ENCODE measurements around the gene GET3.
"Not testable (repeated sequence)": the region's sequence is repeated elsewhere in the genome, so short reads cannot be mapped to it uniquely, and the experiment has no call there.

GET3 gene

GRCh38 chr19:12708641-12709040, 28.7 kb upstream of the GET3 start:
- no peaks in the 10 kb centered on the region for H3K27me3 ChIP-seq (replicated peaks; ENCODE audit: insufficient read depth, low read length)
- H3K9me2 ChIP-seq (replicated peaks; ENCODE audit: insufficient read depth, low read length), result no peaks in the 10 kb centered on the region
- no peak for TF ChIP-seq EZH2phosphoT487 (IDR thresholded peaks at IDR 0.05; ENCODE audit: low read length)
- no peak for TF ChIP-seq EZH2 (optimal IDR thresholded peaks at IDR 0.05; ENCODE audit: low read depth, low read length)
- no peaks in the 10 kb centered on the region for H3K9me3 ChIP-seq (replicated peaks; ENCODE audit: insufficient read depth, low read length)
- H3F3A ChIP-seq (ENCODE audit: insufficient read depth, low read length), result no peaks in the 10 kb centered on the region; the same call in 1 of the 2 replicates
- no peaks in the 10 kb centered on the region for H3K4me1 ChIP-seq (ENCODE audit: low read length)
- no peak overlapping the region for H3K27ac ChIP-seq (ENCODE audit: low read length)
- no peak for DNase-seq
- peaks cover 14% of the 10 kb centered on the region for H3K36me3 ChIP-seq (replicated peaks; ENCODE audit: insufficient read depth, low read length)
- no peak overlapping the region for H3K9ac ChIP-seq (ENCODE audit: low read length)
- no peaks in the 10 kb centered on the region for H4K20me1 ChIP-seq (ENCODE audit: insufficient read depth, low read length)
- peaks cover 6% of the 10 kb centered on the region for H3K79me2 ChIP-seq (ENCODE audit: low read length)
- H3K4me3 ChIP-seq (ENCODE audit: low read length), result no peak overlapping the region
- no peak overlapping the region for H3K4me2 ChIP-seq (ENCODE audit: low read depth, low read length)
- no peak overlapping the region for H2AFZ ChIP-seq (ENCODE audit: low read length)

GRCh38 chr19:12711187-12711586, 26.1 kb upstream of the GET3 start:
- Histone ChIP-seq H3K36me3 (replicated peaks; ENCODE audit: insufficient read depth, low read length) (peaks cover 14% of the 10 kb centered on the region), H3K9me3 (replicated peaks; ENCODE audit: insufficient read depth, low read length) (no peaks in the 10 kb centered on the region), H3K9me2 (replicated peaks; ENCODE audit: insufficient read depth, low read length) (no peaks in the 10 kb centered on the region), H3K4me2 (ENCODE audit: low read depth, low read length) (no peak overlapping the region), H3K27ac (ENCODE audit: low read length) (no peak overlapping the region), H3K27me3 (replicated peaks; ENCODE audit: insufficient read depth, low read length) (no peaks in the 10 kb centered on the region), H3F3A (ENCODE audit: insufficient read depth, low read length) (no peaks in the 10 kb centered on the region), H2AFZ (ENCODE audit: low read length) (no peak overlapping the region), H4K20me1 (ENCODE audit: insufficient read depth, low read length) (no peaks in the 10 kb centered on the region), H3K9ac (ENCODE audit: low read length) (no peak overlapping the region), H3K4me1 (ENCODE audit: low read length) (no peaks in the 10 kb centered on the region), H3K79me2 (ENCODE audit: low read length) (peaks cover 17% of the 10 kb centered on the region), H3K4me3 (ENCODE audit: low read length) (no peak overlapping the region)
- DNase-seq, result no peak
- TF ChIP-seq EZH2phosphoT487 (IDR thresholded peaks at IDR 0.05; ENCODE audit: low read length) (no peak), EZH2 (optimal IDR thresholded peaks at IDR 0.05; ENCODE audit: low read depth, low read length) (no peak), CTCF (IDR thresholded peaks at IDR 0.05; ENCODE audit: low read length) (no peak)

GRCh38 chr19:12712077-12712476, 25.2 kb upstream of the GET3 start:
- H3F3A ChIP-seq (ENCODE audit: insufficient read depth, low read length); H3K9me3 ChIP-seq (replicated peaks; ENCODE audit: insufficient read depth, low read length); H3K4me1 ChIP-seq (ENCODE audit: low read length); H3K9ac ChIP-seq (ENCODE audit: low read length); DNase-seq; H2AFZ ChIP-seq (ENCODE audit: low read length); H3K4me2 ChIP-seq (ENCODE audit: low read depth, low read length); H3K9me2 ChIP-seq (replicated peaks; ENCODE audit: insufficient read depth, low read length); H3K27me3 ChIP-seq (replicated peaks; ENCODE audit: insufficient read depth, low read length); H4K20me1 ChIP-seq (ENCODE audit: insufficient read depth, low read length); H3K4me3 ChIP-seq (ENCODE audit: low read length); H3K27ac ChIP-seq (ENCODE audit: low read length): not testable (repeated sequence)
- peaks cover 14% of the 10 kb centered on the region for H3K36me3 ChIP-seq (replicated peaks; ENCODE audit: insufficient read depth, low read length)
- peaks cover 25% of the 10 kb centered on the region for H3K79me2 ChIP-seq (ENCODE audit: low read length)

GRCh38 chr19:12713304-12713703, 24.0 kb upstream of the GET3 start:
- H3K9me3 ChIP-seq (replicated peaks; ENCODE audit: insufficient read depth, low read length); H3K4me3 ChIP-seq (ENCODE audit: low read length); H3K27ac ChIP-seq (ENCODE audit: low read length); H3K9me2 ChIP-seq (replicated peaks; ENCODE audit: insufficient read depth, low read length); H3K27me3 ChIP-seq (replicated peaks; ENCODE audit: insufficient read depth, low read length); H4K20me1 ChIP-seq (ENCODE audit: insufficient read depth, low read length); H3K9ac ChIP-seq (ENCODE audit: low read length); H2AFZ ChIP-seq (ENCODE audit: low read length); H3K4me2 ChIP-seq (ENCODE audit: low read depth, low read length); DNase-seq; H3K4me1 ChIP-seq (ENCODE audit: low read length); H3F3A ChIP-seq (ENCODE audit: insufficient read depth, low read length): not testable (repeated sequence)
- Histone ChIP-seq H3K79me2 (ENCODE audit: low read length) (peaks cover 34% of the 10 kb centered on the region), H3K36me3 (replicated peaks; ENCODE audit: insufficient read depth, low read length) (peaks cover 14% of the 10 kb centered on the region)

GRCh38 chr19:12715102-12715501, 22.2 kb upstream of the GET3 start:
- Histone ChIP-seq H3K27me3 (replicated peaks; ENCODE audit: insufficient read depth, low read length) (no peaks in the 10 kb centered on the region), H3K9me3 (replicated peaks; ENCODE audit: insufficient read depth, low read length) (no peaks in the 10 kb centered on the region), H3K79me2 (ENCODE audit: low read length) (peaks cover 52% of the 10 kb centered on the region), H3K27ac (ENCODE audit: low read length) (no peak overlapping the region), H3K4me1 (ENCODE audit: low read length) (no peaks in the 10 kb centered on the region), H3K9ac (ENCODE audit: low read length) (no peak overlapping the region), H3K4me3 (ENCODE audit: low read length) (no peak overlapping the region), H3K4me2 (ENCODE audit: low read depth, low read length) (no peak overlapping the region), H3K36me3 (replicated peaks; ENCODE audit: insufficient read depth, low read length) (peaks cover 16% of the 10 kb centered on the region), H2AFZ (ENCODE audit: low read length) (no peak overlapping the region), H4K20me1 (ENCODE audit: insufficient read depth, low read length) (no peaks in the 10 kb centered on the region), H3K9me2 (replicated peaks; ENCODE audit: insufficient read depth, low read length) (no peaks in the 10 kb centered on the region), H3F3A (ENCODE audit: insufficient read depth, low read length) (no peaks in the 10 kb centered on the region)
- no peak for DNase-seq
- TF ChIP-seq EZH2 (optimal IDR thresholded peaks at IDR 0.05; ENCODE audit: low read depth, low read length) (no peak), EZH2phosphoT487 (IDR thresholded peaks at IDR 0.05; ENCODE audit: low read length) (no peak), CTCF (IDR thresholded peaks at IDR 0.05; ENCODE audit: low read length) (no peak)

Measured in MM.1S (cell line).